ENCODE measurements around the gene TMEM250. TPM values are rescaled to one million over a fixed set of nuclear protein-coding genes. Genes with fewer than 3 reads are reported as not detected.

Gene TMEM250
- polyA plus RNA-seq, 3 donors from 2014 or later = 44.3 to 78.6 (median 44.6) TPM

Other genes starting within 250 kb of the TMEM250 start
- gene CAMSAP1, start 211.3 kb downstream of the TMEM250 start, polyA plus RNA-seq = 1 to 10 TPM in 2 of 3 donors, under 1 TPM in 1; 0.10 to 1.7 (median 1.1) TPM
- gene UBAC1, start 157.5 kb downstream of the TMEM250 start, polyA plus RNA-seq = 10 to 100 TPM; 16.4 to 28.3 (median 17.7) TPM
- 1 to 10 TPM; 2.1 to 6.2 (median 2.8) TPM for gene NACC2, start 23.6 kb downstream of the TMEM250 start, polyA plus RNA-seq
- not detected for gene LHX3, start 86.3 kb upstream of the TMEM250 start, polyA plus RNA-seq
- gene QSOX2, start 126.9 kb upstream of the TMEM250 start, polyA plus RNA-seq = under 1 TPM in 2 of 3 donors, not detected in 1; 0.59 to 0.89 TPM
- gene CCDC187, start 185.2 kb upstream of the TMEM250 start, polyA plus RNA-seq = not detected
- 1 to 10 TPM in 1 of 3 donors, under 1 TPM in 1, not detected in 1; 0.43 to 1.3 TPM for gene GPSM1, start 208.7 kb upstream of the TMEM250 start, polyA plus RNA-seq
- gene DNLZ, start 244.9 kb upstream of the TMEM250 start, polyA plus RNA-seq = 10 to 100 TPM; 58.4 to 77.4 (median 61.8) TPM

All from immature natural killer cell (primary cell).